Mucosa of stomach (tissue), 1 donor: ENCODE results near the gene PRDM4.

Experiments used
- H3K27me3 ChIP-seq: one replicate; pipeline ENCODE4 v1.7.0; 2013; ENCODE audit warnings: mild to moderate bottlenecking, low read length; ENCODE audit not compliant: control insufficient read depth, insufficient read depth
- H3K36me3 ChIP-seq: one replicate; pipeline ENCODE4 v1.7.0; 2013; ENCODE audit warnings: low read length; ENCODE audit not compliant: control insufficient read depth, insufficient read depth
- H3K4me1 ChIP-seq: one replicate; pipeline ENCODE4 v1.7.0; 2013; ENCODE audit warnings: mild to moderate bottlenecking, low read length; ENCODE audit not compliant: control insufficient read depth, insufficient read depth
- H3K4me3 ChIP-seq: one replicate; pipeline ENCODE4 v1.7.0; 2013; ENCODE audit warnings: low read length
- H3K9ac ChIP-seq: one replicate; pipeline ENCODE4 v1.7.0; 2013; ENCODE audit warnings: mild to moderate bottlenecking, low read length, moderate library complexity
- H3K9me3 ChIP-seq: one replicate; pipeline ENCODE4 v1.7.0; 2013; ENCODE audit warnings: mild to moderate bottlenecking, low read length, moderate library complexity; ENCODE audit not compliant: control insufficient read depth
- donor health status: Pancreatic carcinoma.

Gene PRDM4

GRCh38 chr12:107783406-107784376, 22.8 kb upstream of the PRDM4 start:
- Histone ChIP-seq H3K9ac (no peak overlapping the region), H3K9me3 (no peaks in the 10 kb centered on the region), H3K27me3 (no peaks in the 10 kb centered on the region), H3K36me3 (no peaks in the 10 kb centered on the region), H3K4me1 (no peaks in the 10 kb centered on the region), H3K4me3 (no peak overlapping the region)

GRCh38 chr12:107782067-107782466, 21.1 kb upstream of the PRDM4 start:
- no peak overlapping the region for H3K9ac ChIP-seq
- peaks cover 3% of the 10 kb centered on the region for H3K27me3 ChIP-seq
- H3K36me3 ChIP-seq, result no peaks in the 10 kb centered on the region
- no peak overlapping the region for H3K4me3 ChIP-seq
- no peaks in the 10 kb centered on the region for H3K9me3 ChIP-seq
- no peaks in the 10 kb centered on the region for H3K4me1 ChIP-seq

GRCh38 chr12:107780298-107780697, 19.4 kb upstream of the PRDM4 start:
- no peak overlapping the region for H3K9ac ChIP-seq
- no peaks in the 10 kb centered on the region for H3K4me1 ChIP-seq

DNA sequence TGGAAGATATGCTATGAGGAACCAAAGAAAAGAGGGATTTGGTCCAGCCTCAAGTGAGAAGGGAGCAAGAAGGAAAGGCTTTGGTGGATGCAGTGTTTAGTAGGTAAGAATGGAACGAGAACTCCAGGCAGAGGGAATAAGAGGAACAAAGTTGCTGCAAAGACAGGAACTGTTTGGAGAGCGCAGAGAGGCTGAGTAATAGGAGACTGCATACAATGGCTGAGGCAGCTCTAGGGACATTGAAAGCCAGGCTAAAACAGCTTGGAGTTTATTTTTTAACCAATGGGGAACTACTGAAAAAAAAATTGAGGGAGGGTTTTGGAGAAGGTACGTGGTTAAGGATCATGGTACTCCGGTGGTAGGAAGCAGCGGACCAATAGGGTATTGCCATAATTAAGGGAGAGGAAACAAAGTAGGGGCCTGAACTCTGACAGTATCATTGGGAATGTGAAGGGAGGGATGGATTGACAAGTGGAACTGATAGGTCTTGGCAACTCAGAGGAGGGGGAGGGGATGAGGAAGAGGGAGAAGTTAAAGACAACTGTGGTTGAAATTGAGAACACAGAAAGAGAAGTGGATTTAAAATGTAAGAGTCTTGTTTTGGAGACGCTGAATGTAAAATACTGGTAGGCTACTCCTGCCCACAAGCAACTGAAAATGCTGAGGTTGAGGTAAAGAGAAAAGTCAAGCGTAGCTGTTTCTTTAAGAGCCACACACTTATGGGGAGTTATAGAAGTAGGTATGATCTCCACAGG, 18.3 kb upstream of the PRDM4 start:
- H3K9ac ChIP-seq, result no peak overlapping the region
- H3K36me3 ChIP-seq, result no peaks in the 10 kb centered on the region
- no peak overlapping the region for H3K4me3 ChIP-seq
- H3K4me1 ChIP-seq, result no peaks in the 10 kb centered on the region
- H3K9me3 ChIP-seq, result no peaks in the 10 kb centered on the region
- H3K27me3 ChIP-seq, result peaks cover 23% of the 10 kb centered on the region

More at GRCh38 chr12:107780298-107780697, 19.4 kb upstream of the PRDM4 start:
- Histone ChIP-seq H3K4me3 (no peak overlapping the region), H3K9me3 (no peaks in the 10 kb centered on the region), H3K27me3 (peaks cover 15% of the 10 kb centered on the region), H3K36me3 (no peaks in the 10 kb centered on the region)

- H3K36me3 ChIP-seq, result no peaks in the 10 kb centered on the region
- H3K27me3 ChIP-seq, result peaks cover 26% of the 10 kb centered on the region
Observed at GRCh38 chr12:107778383-107779025, 17.6 kb upstream of the PRDM4 start.

GRCh38 chr12:107776171-107776570, 15.2 kb upstream of the PRDM4 start:
- H3K9ac ChIP-seq, result no peak overlapping the region
- no peak overlapping the region for H3K4me3 ChIP-seq
- no peaks in the 10 kb centered on the region for H3K36me3 ChIP-seq
- H3K9me3 ChIP-seq, result no peaks in the 10 kb centered on the region
- peaks cover 27% of the 10 kb centered on the region for H3K27me3 ChIP-seq
- no peaks in the 10 kb centered on the region for H3K4me1 ChIP-seq

More at GRCh38 chr12:107778383-107779025, 17.6 kb upstream of the PRDM4 start:
- no peak overlapping the region for H3K4me3 ChIP-seq
- H3K9ac ChIP-seq, result no peak overlapping the region
- H3K9me3 ChIP-seq, result no peaks in the 10 kb centered on the region
- no peaks in the 10 kb centered on the region for H3K4me1 ChIP-seq

- Histone ChIP-seq H3K4me3 (no peak overlapping the region), H3K9ac (no peak overlapping the region), H3K4me1 (no peaks in the 10 kb centered on the region), H3K36me3 (no peaks in the 10 kb centered on the region), H3K27me3 (peaks cover 27% of the 10 kb centered on the region), H3K9me3 (no peaks in the 10 kb centered on the region)
Observed at GRCh38 chr12:107775093-107775721, 14.3 kb upstream of the PRDM4 start.

DNA sequence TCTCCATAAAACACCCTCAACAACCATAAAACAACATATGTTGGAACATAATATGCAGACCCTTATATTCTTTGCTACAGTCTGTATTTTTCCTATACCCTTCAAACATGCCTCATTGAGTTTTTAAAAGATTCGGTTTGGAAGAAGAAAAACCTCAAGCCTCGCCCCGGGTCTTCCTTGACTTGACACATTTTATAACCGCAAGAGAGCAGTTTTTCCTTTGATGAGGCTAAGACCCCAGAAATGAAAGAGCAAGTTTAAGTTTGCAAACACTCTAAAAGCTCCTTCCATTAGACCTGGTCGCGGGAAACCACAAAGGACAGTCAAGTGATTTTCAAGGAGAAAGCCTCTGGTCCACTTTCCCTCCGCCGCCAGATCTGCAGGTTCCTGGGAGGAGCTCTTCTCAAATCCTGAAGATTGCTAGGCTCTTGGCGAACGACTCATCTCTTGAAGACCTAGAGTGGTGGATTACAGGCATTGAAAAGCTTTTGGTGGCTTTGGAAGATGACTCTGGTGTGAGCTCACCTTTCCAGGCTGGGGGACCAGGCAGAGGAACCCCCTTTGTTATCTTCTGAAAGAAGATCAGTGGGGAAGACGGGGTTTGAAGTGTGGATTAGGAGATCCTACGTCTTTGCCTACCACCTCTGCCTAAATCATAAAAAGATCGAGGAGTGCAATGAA, 13.6 kb upstream of the PRDM4 start, which contains the start of gene ASCL4:
Gene ASCL4, plus strand, starts transcription at position 356 of the 681 bp plus-strand sequence. CDS start 515 bp downstream, outside the sequence.
- Histone ChIP-seq H3K27me3 (peaks cover 27% of the 10 kb centered on the region), H3K4me1 (no peaks in the 10 kb centered on the region), H3K36me3 (no peaks in the 10 kb centered on the region), H3K4me3 (no peak within 1 kb of the TSS), H3K9ac (no peak within 1 kb of the TSS), H3K9me3 (no peaks in the 10 kb centered on the region)

- H3K36me3 ChIP-seq, result no peaks in the 10 kb centered on the region
Observed at GRCh38 chr12:107767466-107767865, 6.5 kb upstream of the PRDM4 start.

GRCh38 chr12:107765316-107765715, 4.4 kb upstream of the PRDM4 start:
- Histone ChIP-seq H3K9ac (no peak overlapping the region), H3K9me3 (no peaks in the 10 kb centered on the region)

More at GRCh38 chr12:107767466-107767865, 6.5 kb upstream of the PRDM4 start:
- Histone ChIP-seq H3K4me3 (no peak overlapping the region), H3K4me1 (no peaks in the 10 kb centered on the region), H3K27me3 (no peaks in the 10 kb centered on the region), H3K9ac (no peak overlapping the region), H3K9me3 (no peaks in the 10 kb centered on the region)

DNA sequence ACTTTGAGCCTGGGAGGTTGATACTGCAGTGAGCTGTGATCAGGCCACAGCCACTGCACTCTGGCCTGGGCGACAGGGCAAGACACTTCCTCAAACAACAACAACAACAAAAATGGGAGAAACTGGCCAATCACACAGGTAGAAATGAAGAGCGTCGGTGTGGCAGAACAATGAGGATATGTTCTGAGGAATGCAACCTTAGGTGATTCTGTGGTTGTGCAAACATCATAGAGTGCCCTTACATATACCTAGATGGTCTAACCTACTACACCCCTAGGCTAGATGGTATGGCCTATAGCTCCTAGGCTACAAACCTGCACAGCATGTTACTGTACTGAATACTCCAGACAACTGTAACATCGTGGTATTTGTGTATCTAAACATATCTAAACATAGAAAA, 3.7 kb upstream of the PRDM4 start:
- Histone ChIP-seq H3K4me1 (peaks cover 6% of the 10 kb centered on the region), H3K4me3 (no peak overlapping the region), H3K9me3 (no peaks in the 10 kb centered on the region), H3K36me3 (no peaks in the 10 kb centered on the region), H3K9ac (no peak overlapping the region), H3K27me3 (no peaks in the 10 kb centered on the region)

More at GRCh38 chr12:107765316-107765715, 4.4 kb upstream of the PRDM4 start:
- Histone ChIP-seq H3K36me3 (no peaks in the 10 kb centered on the region), H3K27me3 (no peaks in the 10 kb centered on the region), H3K4me1 (no peaks in the 10 kb centered on the region), H3K4me3 (no peak overlapping the region)
